Neuronal stem cell (in vitro differentiated cells): Measurements from ENCODE around the gene DUOX1.

ENCODE experiments used
- DNase-seq: peaks from one replicate; pipeline ENCODE4 v3.0.0-alpha.2; 2013; ENCODE audit warnings: low spot score
- H2AFZ ChIP-seq: one replicate; pipeline ENCODE4 v1.6.1; 2013; ENCODE audit warnings: mild to moderate bottlenecking, low read length, inconsistent platforms
- H2AK5ac ChIP-seq: 2 replicates; pipeline ENCODE4 v1.6.1; 2013; ENCODE audit warnings: low read depth, mild to moderate bottlenecking, inconsistent platforms, low read length, moderate library complexity, mixed read lengths
- H2BK120ac ChIP-seq: 2 replicates; pipeline ENCODE4 v1.6.1; 2013; ENCODE audit warnings: low read depth, mild to moderate bottlenecking, inconsistent platforms, low read length, moderate library complexity, mixed read lengths
- H2BK12ac ChIP-seq: one replicate; pipeline ENCODE4 v1.6.1; 2013; ENCODE audit warnings: low read length, inconsistent platforms
- H2BK15ac ChIP-seq: 2 replicates; pipeline ENCODE4 v1.6.1; 2013; ENCODE audit warnings: mild to moderate bottlenecking, low read length, inconsistent platforms, mixed read lengths
- H2BK5ac ChIP-seq: one replicate; pipeline ENCODE4 v1.6.1; 2013; ENCODE audit warnings: inconsistent platforms, mild to moderate bottlenecking, low read length, moderate library complexity
- H3K14ac ChIP-seq: one replicate; pipeline ENCODE4 v1.6.1; 2013; ENCODE audit warnings: low read length, inconsistent platforms
- H3K18ac ChIP-seq: 2 replicates; pipeline ENCODE4 v1.6.1; 2013; ENCODE audit warnings: low read length, inconsistent platforms
- H3K23ac ChIP-seq: 2 replicates; pipeline ENCODE4 v1.6.1; 2013; ENCODE audit warnings: low read depth, mild to moderate bottlenecking, mixed read lengths, low read length, inconsistent platforms; ENCODE audit not compliant: poor library complexity
- H3K27ac ChIP-seq: replicated peaks from 3 replicates; pipeline ENCODE4 v1.5.1; 2013; ENCODE audit warnings: low read length, inconsistent platforms
- H3K27me3 ChIP-seq, 3 experiments: 2 replicates each; pipeline ENCODE4 v1.6.1; 2013; ENCODE audit warnings: low read length in 3 of 3, mild to moderate bottlenecking in 2 of 3, inconsistent platforms in 1 of 3, low read depth in 1 of 3, mixed read lengths in 1 of 3, moderate library complexity in 1 of 3; ENCODE audit not compliant: control insufficient read depth in 3 of 3, insufficient read depth in 3 of 3
- H3K36me3 ChIP-seq, 2 donors: replicated peaks in 1 of 2; 2 replicates each; pipeline ENCODE4 v1.6.1; 2013; ENCODE audit warnings: low read length in 2 of 2; ENCODE audit not compliant: control insufficient read depth in 2 of 2, insufficient read depth in 2 of 2
- H3K4ac ChIP-seq: 2 replicates; pipeline ENCODE4 v1.6.1; 2013; ENCODE audit warnings: inconsistent platforms, mild to moderate bottlenecking, low read length, moderate library complexity
- H3K4me1 ChIP-seq, 2 donors: 1 replicate in 1 of 2; 2 replicates in 1 of 2; pipeline ENCODE4 v1.6.1; 2013; ENCODE audit warnings: low read length in 2 of 2, low read depth in 1 of 2; ENCODE audit not compliant: control insufficient read depth in 2 of 2, insufficient read depth in 1 of 2
- H3K4me2 ChIP-seq: one replicate; pipeline ENCODE4 v1.6.1; 2013; ENCODE audit warnings: mild to moderate bottlenecking, low read length, inconsistent platforms; ENCODE audit not compliant: insufficient read depth, poor library complexity, severe bottlenecking
- H3K4me3 ChIP-seq, 2 donors: 2 replicates each; pipeline ENCODE4 v1.5.1; 2013; ENCODE audit warnings: low read length in 2 of 2, mild to moderate bottlenecking in 2 of 2, inconsistent platforms in 1 of 2, moderate library complexity in 1 of 2
- H3K79me1 ChIP-seq: one replicate; pipeline ENCODE4 v1.6.1; 2013; ENCODE audit warnings: low read depth, mild to moderate bottlenecking, inconsistent platforms, low read length, moderate library complexity
- H3K9ac ChIP-seq: one replicate; pipeline ENCODE4 v1.6.1; 2013; ENCODE audit warnings: mild to moderate bottlenecking, low read depth, low read length, inconsistent platforms; ENCODE audit not compliant: poor library complexity
- H3K9me3 ChIP-seq, 2 donors: replicated peaks in 1 of 2; 2 replicates each; pipeline versions ENCODE3 to v1.6.1; 2013; ENCODE audit warnings: low read length in 2 of 2, mild to moderate bottlenecking in 2 of 2, inconsistent platforms in 1 of 2, low read depth in 1 of 2, mixed read lengths in 1 of 2, moderate library complexity in 1 of 2; ENCODE audit not compliant: control insufficient read depth in 2 of 2, insufficient read depth in 1 of 2
- H4K8ac ChIP-seq: one replicate; pipeline ENCODE4 v1.6.1; 2013; ENCODE audit warnings: low read depth, mild to moderate bottlenecking, inconsistent platforms, low read length, moderate library complexity
- H4K91ac ChIP-seq: one replicate; pipeline ENCODE4 v1.6.1; 2013; ENCODE audit warnings: low read length, low read depth, mild to moderate bottlenecking, inconsistent platforms; ENCODE audit not compliant: poor library complexity
- WGBS, 2 donors: extraction: QIAGEN DNeasy Blood & Tissue Kit; methylation state at CpG; one replicate each; pipeline ENCODE4 v1.1.7; 2013; ENCODE audit warnings: missing lambda C conversion rate in 2 of 2, mixed read lengths in 1 of 2; ENCODE audit not compliant: insufficient read length in 2 of 2, insufficient replicate concordance in 1 of 2; ENCODE audit errors: extremely low coverage in 2 of 2; 5-methylcytosine and 5-hydroxymethylcytosine counted together

Gene DUOX1

DNA sequence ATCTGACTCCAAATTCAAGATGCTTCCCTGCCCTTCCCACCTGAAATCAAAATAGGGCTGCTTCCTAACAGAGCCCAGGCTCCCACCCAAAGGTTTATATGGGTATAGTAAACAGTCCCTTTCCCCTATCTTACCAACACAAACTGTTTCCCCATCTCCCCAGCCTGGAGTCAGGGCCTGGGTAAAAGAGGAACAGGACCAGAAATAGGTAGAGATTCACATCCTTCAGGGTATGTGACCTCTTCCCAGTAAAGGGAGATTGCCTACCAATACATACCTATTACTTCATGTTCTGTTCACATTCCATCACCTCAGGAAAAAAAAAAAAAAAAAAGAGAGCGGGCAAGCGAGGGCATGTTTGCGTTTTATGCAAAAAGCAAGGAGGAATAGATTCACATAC is 67.7 kb downstream of the DUOX1 start:
- Histone ChIP-seq H4K91ac (no peak overlapping the region), H2BK120ac (no peak overlapping the region), H3K4me2 (no peak overlapping the region), H4K8ac (no peak overlapping the region), H3K4me3 (peak overlapping the region in 1 of 2 donors; percentile 68), H3K9me3 (no peaks in the 10 kb centered on the region), H3K4ac (no peak overlapping the region), H2AK5ac (no peak overlapping the region), H3K23ac (no peak overlapping the region), H3K79me1 (no peaks in the 10 kb centered on the region), H3K18ac (no peak overlapping the region), H3K4me1 (peaks cover 0 to 3% of the 10 kb centered on the region in 2 donors), H3K9ac (no peak overlapping the region), H3K27ac (no peak overlapping the region), H2BK12ac (no peak overlapping the region), H3K27me3 (no peaks in the 10 kb centered on the region), H2BK5ac (no peak overlapping the region), H3K36me3 (no peaks in the 10 kb centered on the region), H3K14ac (no peak overlapping the region), H2BK15ac (no peak overlapping the region), H2AFZ (peak overlapping the region; percentile 70)
- DNase-seq = no peak
- no CpG with 5 or more reads among the region's 3 CpGs for WGBS, 2 donors

- no peaks in the 10 kb centered on the region for H3K36me3 ChIP-seq
- DNase-seq = peak; percentile 98
- H2AK5ac ChIP-seq = no peak overlapping the region
- H4K91ac ChIP-seq = no peak overlapping the region
- no CpG with 5 or more reads among the region's 42 CpGs for WGBS, 2 donors
- no peaks in the 10 kb centered on the region for H3K9me3 ChIP-seq
- H3K23ac ChIP-seq = no peak overlapping the region
- H3K4me1 ChIP-seq = peaks cover 0 to 3% of the 10 kb centered on the region in 2 donors
- peak overlapping the region; percentile 74 for H3K4me2 ChIP-seq
- no peak overlapping the region for H3K14ac ChIP-seq
- H3K4ac ChIP-seq = no peak overlapping the region
- H2BK12ac ChIP-seq = no peak overlapping the region
- no peak overlapping the region for H2BK15ac ChIP-seq
- peak overlapping the region; percentile 68 for H3K27ac ChIP-seq
- H2AFZ ChIP-seq = peak overlapping the region; percentile 94
- H4K8ac ChIP-seq = no peak overlapping the region
- H2BK5ac ChIP-seq = no peak overlapping the region
- H3K79me1 ChIP-seq = no peaks in the 10 kb centered on the region
- H3K9ac ChIP-seq = peak overlapping the region; percentile 85
- H3K27me3 ChIP-seq = no peaks in the 10 kb centered on the region
- H3K4me3 ChIP-seq = peak overlapping the region; percentile 68 to 88
- H3K18ac ChIP-seq = peak overlapping the region; percentile 71
- no peak overlapping the region for H2BK120ac ChIP-seq
Observed at GRCh38 chr15:45198337-45199135, 68.7 kb downstream of the DUOX1 start.

GRCh38 chr15:45199136-45199810 is 69.5 kb downstream of the DUOX1 start:
- Histone ChIP-seq H3K18ac (peak overlapping the region; percentile 71), H2BK12ac (no peak overlapping the region), H3K4ac (no peak overlapping the region), H2BK120ac (no peak overlapping the region), H3K79me1 (no peaks in the 10 kb centered on the region), H3K4me1 (peaks cover 0 to 3% of the 10 kb centered on the region in 2 donors), H3K27me3 (no peaks in the 10 kb centered on the region), H3K27ac (no peak overlapping the region), H2BK5ac (no peak overlapping the region), H4K8ac (no peak overlapping the region), H3K9ac (peak overlapping the region; percentile 85), H2AK5ac (no peak overlapping the region), H4K91ac (no peak overlapping the region), H3K4me2 (peak overlapping the region; percentile 74), H2BK15ac (no peak overlapping the region), H3K36me3 (no peaks in the 10 kb centered on the region), H3K4me3 (peak overlapping the region; percentile 68 to 88), H3K14ac (no peak overlapping the region), H2AFZ (peak overlapping the region; percentile 94), H3K23ac (no peak overlapping the region), H3K9me3 (no peaks in the 10 kb centered on the region)
- DNase-seq = peak; percentile 48
- no CpG with 5 or more reads among the region's 25 CpGs for WGBS, 2 donors
